H9 (cell line): ENCODE results near the gene APOB. TPM values are rescaled to one million over a fixed set of nuclear protein-coding genes. Genes with fewer than 3 reads are reported as not detected.

Experiments
- DNase-seq: peaks from one replicate; pipeline ENCODE4 v3.0.0-alpha.2; 2017
- H2AFZ ChIP-seq: one replicate; pipeline ENCODE4 v1.6.1; 2013; ENCODE audit warnings: mild to moderate bottlenecking, low read length, control low read depth, moderate library complexity
- H2AK5ac ChIP-seq: 2 replicates; pipeline ENCODE4 v1.6.1; 2013; ENCODE audit warnings: low read length, control low read depth, mixed read lengths; ENCODE audit not compliant: insufficient read length
- H2BK120ac ChIP-seq: one replicate; pipeline ENCODE4 v1.6.1; 2013; ENCODE audit warnings: low read depth, mild to moderate bottlenecking, low read length, control low read depth, inconsistent platforms; ENCODE audit not compliant: poor library complexity, severe bottlenecking
- H2BK12ac ChIP-seq: 2 replicates; pipeline ENCODE4 v1.6.1; 2013; ENCODE audit warnings: low read length, control low read depth, mixed read lengths, low read depth; ENCODE audit not compliant: insufficient read length
- H2BK15ac ChIP-seq: 2 replicates; pipeline ENCODE4 v1.6.1; 2013; ENCODE audit warnings: low read depth, low read length, control low read depth
- H2BK20ac ChIP-seq: one replicate; pipeline ENCODE4 v1.6.1; 2013; ENCODE audit warnings: low read depth, mild to moderate bottlenecking, low read length, control low read depth, inconsistent platforms; ENCODE audit not compliant: poor library complexity, severe bottlenecking
- H2BK5ac ChIP-seq: 2 replicates; pipeline ENCODE4 v1.6.1; 2013; ENCODE audit warnings: low read length, control low read depth, mixed read lengths; ENCODE audit not compliant: insufficient read length
- H3K14ac ChIP-seq: 2 replicates; pipeline ENCODE4 v1.6.1; 2013; ENCODE audit warnings: low read length, control low read depth; ENCODE audit not compliant: insufficient read depth
- H3K18ac ChIP-seq: 2 replicates; pipeline ENCODE4 v1.6.1; 2013; ENCODE audit warnings: low read depth, mild to moderate bottlenecking, mixed read lengths, low read length, control low read depth; ENCODE audit not compliant: insufficient read length
- H3K23ac ChIP-seq: 2 replicates; pipeline ENCODE4 v1.6.1; 2013; ENCODE audit warnings: low read length, control low read depth, mixed read lengths, low read depth; ENCODE audit not compliant: insufficient read length
- H3K23me2 ChIP-seq: 2 replicates; pipeline ENCODE4 v1.6.1; 2013; ENCODE audit warnings: low read depth, mild to moderate bottlenecking, mixed read lengths, low read length, control low read depth; ENCODE audit not compliant: insufficient read length, poor library complexity, severe bottlenecking
- H3K27ac ChIP-seq: 2 replicates; pipeline ENCODE4 v1.5.1; 2013; ENCODE audit warnings: low read length, control low read depth, mixed read lengths, low read depth; ENCODE audit not compliant: insufficient read length
- H3K27me3 ChIP-seq: 2 replicates; pipeline ENCODE4 v1.6.1; 2013; ENCODE audit warnings: low read length, control low read depth, inconsistent platforms; ENCODE audit not compliant: insufficient read depth
- H3K4ac ChIP-seq: 2 replicates; pipeline ENCODE4 v1.6.1; 2013; ENCODE audit warnings: low read depth, mild to moderate bottlenecking, control low read depth, inconsistent platforms, low read length, moderate library complexity
- H3K4me1 ChIP-seq: 2 replicates; pipeline ENCODE4 v1.6.1; 2013; ENCODE audit warnings: low read length, control low read depth, inconsistent platforms; ENCODE audit not compliant: insufficient read depth
- H3K4me2 ChIP-seq: 2 replicates; pipeline ENCODE4 v1.6.1; 2013; ENCODE audit warnings: low read length, control low read depth, mixed read lengths; ENCODE audit not compliant: insufficient read length, insufficient read depth
- H3K56ac ChIP-seq: 2 replicates; pipeline ENCODE4 v1.6.1; 2013; ENCODE audit warnings: low read depth, mild to moderate bottlenecking, mixed read lengths, low read length, control low read depth; ENCODE audit not compliant: insufficient read length
- H3K79me1 ChIP-seq: 2 replicates; pipeline ENCODE4 v1.6.1; 2013; ENCODE audit warnings: low read depth, mild to moderate bottlenecking, moderate library complexity, low read length, control low read depth, inconsistent platforms; ENCODE audit not compliant: insufficient read depth, poor library complexity, severe bottlenecking
- H3K79me2 ChIP-seq: 2 replicates; pipeline ENCODE4 v1.6.1; 2013; ENCODE audit warnings: low read length, control low read depth, inconsistent platforms; ENCODE audit not compliant: insufficient read depth
- H3K9ac ChIP-seq: 2 replicates; pipeline ENCODE4 v1.6.1; 2013; ENCODE audit warnings: low read length, control low read depth, mixed read lengths; ENCODE audit not compliant: insufficient read length; ENCODE audit errors: extremely low read depth
- H3K9me3 ChIP-seq: one replicate; pipeline ENCODE4 v1.6.1; 2013; ENCODE audit warnings: low read depth, low read length, inconsistent platforms; ENCODE audit not compliant: control insufficient read depth
- H3T11ph ChIP-seq: one replicate; pipeline ENCODE4 v1.6.1; 2013; ENCODE audit warnings: mild to moderate bottlenecking, low read length, control low read depth, inconsistent platforms
- H4K20me1 ChIP-seq: one replicate; pipeline ENCODE4 v1.6.1; 2013; ENCODE audit not compliant: control insufficient read depth, insufficient read length, insufficient read depth
- H4K5ac ChIP-seq: 2 replicates; pipeline ENCODE4 v1.6.1; 2013; ENCODE audit warnings: low read depth, mild to moderate bottlenecking, mixed read lengths, low read length, control low read depth; ENCODE audit not compliant: insufficient read length
- H4K8ac ChIP-seq: replicated peaks from 2 replicates; pipeline ENCODE4 v1.6.1; 2013; ENCODE audit warnings: low read length, control low read depth, mixed read lengths, low read depth; ENCODE audit not compliant: insufficient read length
- H4K91ac ChIP-seq: 2 replicates; pipeline ENCODE4 v1.6.1; 2013; ENCODE audit warnings: low read depth, mild to moderate bottlenecking, moderate library complexity, mixed read lengths, low read length, control low read depth; ENCODE audit not compliant: insufficient read length
- H3K27ac Mint-ChIP-seq, 3 experiments: 2 replicates in 2 of 3; 3 replicates in 1 of 3; pipeline ENCODE4 v1.8.0; 2020 to 2021; ENCODE audit warnings: mixed read lengths in 3 of 3, mild to moderate bottlenecking in 1 of 3, moderate library complexity in 1 of 3
- H3K27me3 Mint-ChIP-seq: 2 replicates; pipeline ENCODE4 v1.8.0; 2021; ENCODE audit warnings: low read depth, mild to moderate bottlenecking, moderate library complexity, mixed read lengths
- H3K36me3 Mint-ChIP-seq, 3 experiments: 2 replicates in 2 of 3; 3 replicates in 1 of 3; pipeline ENCODE4 v1.8.0; 2020 to 2021; ENCODE audit warnings: low read depth in 3 of 3, mixed read lengths in 3 of 3; ENCODE audit not compliant: insufficient read depth in 1 of 3
- H3K4me1 Mint-ChIP-seq, 2 experiments: 2 replicates each; pipeline ENCODE4 v1.8.0; 2020; ENCODE audit warnings: mixed read lengths in 2 of 2
- H3K4me3 Mint-ChIP-seq, 2 experiments: 2 replicates in 1 of 2; 3 replicates in 1 of 2; pipeline ENCODE4 v1.8.0; 2020 to 2021; ENCODE audit warnings: mild to moderate bottlenecking in 2 of 2, mixed read lengths in 2 of 2, moderate library complexity in 1 of 2
- H3K9me3 Mint-ChIP-seq, 2 experiments: 2 replicates in 1 of 2; 3 replicates in 1 of 2; pipeline ENCODE4 v1.8.0; 2020; ENCODE audit warnings: mild to moderate bottlenecking in 2 of 2, mixed read lengths in 2 of 2, moderate library complexity in 1 of 2
- WGBS: extraction: QIAGEN DNeasy Blood & Tissue Kit; methylation state at CpG from one replicate; pipeline ENCODE4 v1.1.7; 2013; ENCODE audit warnings: missing lambda C conversion rate, low lambda C conversion rate, mixed read lengths; ENCODE audit not compliant: insufficient read length; ENCODE audit errors: extremely low coverage; 5-methylcytosine and 5-hydroxymethylcytosine counted together
- total RNA-seq: library from RNA; stranded (reverse); gene quantifications from 2 replicates; pipeline ENCODE4 v1.2.1, GENCODE V29; 2021
- TF ChIP-seq, protein P1 (sequence below): fragments of 200-600 bp; sonication (generic); conservative IDR thresholded peaks from 3 replicates; pipeline ENCODE4 v1.8.0; 2021; ENCODE audit warnings: antibody characterized with exemption, mild to moderate bottlenecking

The APOB gene
- total RNA-seq, 1 experiment from 2014 or later = 0.26 TPM

DNA sequence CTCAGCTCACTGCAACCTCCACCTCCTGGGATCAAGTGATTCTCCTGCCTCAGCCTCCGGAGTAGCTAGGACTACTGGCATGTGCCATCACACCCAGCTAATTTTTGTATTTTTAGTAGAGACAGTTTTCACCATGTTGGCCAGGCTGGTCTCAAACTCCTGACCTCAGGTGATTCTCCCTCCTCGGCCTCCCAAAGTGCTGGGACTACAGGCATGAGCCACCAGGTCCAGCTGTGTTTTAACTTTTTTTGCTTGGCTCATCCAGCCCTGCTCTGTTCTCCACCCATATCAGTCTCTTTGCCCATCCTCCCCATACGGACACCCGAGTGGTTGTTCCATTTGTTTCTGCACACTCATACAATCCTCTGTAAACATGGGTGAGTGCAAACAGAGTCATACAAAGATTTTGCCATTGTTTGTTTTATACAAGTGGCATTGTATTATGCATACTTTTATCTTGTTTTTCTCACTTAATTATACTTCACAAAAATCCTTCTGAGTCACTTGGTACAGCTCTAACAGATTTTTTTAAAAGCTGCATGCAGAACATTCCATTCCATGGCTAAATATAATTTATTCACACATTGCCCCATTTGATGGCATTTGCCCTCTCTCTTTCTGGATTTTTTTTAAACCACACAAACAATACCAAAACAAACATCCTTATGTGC, 5.3 kb downstream of the APOB start:
- Histone ChIP-seq H2BK5ac (no peak overlapping the region), H4K8ac (no peak overlapping the region), H3K79me1 (no peaks in the 10 kb centered on the region), H3K79me2 (no peaks in the 10 kb centered on the region), H3T11ph (no peak overlapping the region), H2BK15ac (no peak overlapping the region), H4K5ac (no peak overlapping the region), H2AK5ac (no peak overlapping the region), H3K4ac (no peak overlapping the region), H2AFZ (no peak overlapping the region), H3K18ac (no peak overlapping the region), H3K23me2 (no peaks in the 10 kb centered on the region), H3K14ac (no peak overlapping the region), H3K4me1 (no peaks in the 10 kb centered on the region), H3K27me3 (no peaks in the 10 kb centered on the region), H4K91ac (no peak overlapping the region), H3K4me2 (no peak overlapping the region), H2BK20ac (no peak overlapping the region), H2BK120ac (no peak overlapping the region), H4K20me1 (no peaks in the 10 kb centered on the region), H3K23ac (no peak overlapping the region), H3K56ac (no peak overlapping the region), H2BK12ac (no peak overlapping the region), H3K9ac (no peak overlapping the region), H3K27ac (no peak overlapping the region), H3K9me3 (no peaks in the 10 kb centered on the region)
- Mint-ChIP-seq H3K27me3 (peaks cover 11% of the 10 kb centered on the region), H3K36me3 (no peaks in the 10 kb centered on the region), H3K4me1 (peaks cover 0 to 2% of the 10 kb centered on the region in 2 experiments; a peak in 1 of 4 replicates), H3K27ac (no peak overlapping the region), H3K4me3 (no peak overlapping the region), H3K9me3 (no peaks in the 10 kb centered on the region; a peak in 1 of 5 replicates)
- WGBS = no CpG with 5 or more reads among the region's 4 CpGs
- TF ChIP-seq, protein P1, sequence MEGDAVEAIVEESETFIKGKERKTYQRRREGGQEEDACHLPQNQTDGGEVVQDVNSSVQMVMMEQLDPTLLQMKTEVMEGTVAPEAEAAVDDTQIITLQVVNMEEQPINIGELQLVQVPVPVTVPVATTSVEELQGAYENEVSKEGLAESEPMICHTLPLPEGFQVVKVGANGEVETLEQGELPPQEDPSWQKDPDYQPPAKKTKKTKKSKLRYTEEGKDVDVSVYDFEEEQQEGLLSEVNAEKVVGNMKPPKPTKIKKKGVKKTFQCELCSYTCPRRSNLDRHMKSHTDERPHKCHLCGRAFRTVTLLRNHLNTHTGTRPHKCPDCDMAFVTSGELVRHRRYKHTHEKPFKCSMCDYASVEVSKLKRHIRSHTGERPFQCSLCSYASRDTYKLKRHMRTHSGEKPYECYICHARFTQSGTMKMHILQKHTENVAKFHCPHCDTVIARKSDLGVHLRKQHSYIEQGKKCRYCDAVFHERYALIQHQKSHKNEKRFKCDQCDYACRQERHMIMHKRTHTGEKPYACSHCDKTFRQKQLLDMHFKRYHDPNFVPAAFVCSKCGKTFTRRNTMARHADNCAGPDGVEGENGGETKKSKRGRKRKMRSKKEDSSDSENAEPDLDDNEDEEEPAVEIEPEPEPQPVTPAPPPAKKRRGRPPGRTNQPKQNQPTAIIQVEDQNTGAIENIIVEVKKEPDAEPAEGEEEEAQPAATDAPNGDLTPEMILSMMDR = no peak
- DNase-seq = no peak
